Inflammatory macrophage treated with lipopolysaccharide for 1 hour (primary cell): Measurements from ENCODE around the gene HEPN1.

Experiments used
- DNase-seq, 2 donors: peaks; one replicate each; pipeline ENCODE4 v3.0.0-alpha.2; 2020 to 2022

HEPN1 gene

DNA sequence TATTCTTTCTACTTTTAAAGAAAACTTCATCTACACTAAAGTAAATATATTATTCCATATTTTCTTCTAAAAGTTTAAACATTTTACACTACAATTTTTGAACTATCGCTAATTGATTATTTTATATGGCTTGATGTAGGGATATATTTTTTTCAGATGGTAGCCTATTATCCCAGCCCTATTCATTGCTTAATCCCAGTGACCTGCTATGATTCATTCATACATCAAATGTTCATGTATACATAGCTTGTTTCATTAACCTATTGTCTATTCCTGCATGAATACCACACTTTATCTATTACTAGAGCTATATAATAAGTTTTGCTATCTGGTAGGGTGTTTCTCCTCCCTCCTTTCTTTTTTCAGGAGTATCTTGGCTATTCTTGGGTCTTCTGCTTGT lies 16.4 kb upstream of the HEPN1 start:
- DNase-seq, result no peak

DNA sequence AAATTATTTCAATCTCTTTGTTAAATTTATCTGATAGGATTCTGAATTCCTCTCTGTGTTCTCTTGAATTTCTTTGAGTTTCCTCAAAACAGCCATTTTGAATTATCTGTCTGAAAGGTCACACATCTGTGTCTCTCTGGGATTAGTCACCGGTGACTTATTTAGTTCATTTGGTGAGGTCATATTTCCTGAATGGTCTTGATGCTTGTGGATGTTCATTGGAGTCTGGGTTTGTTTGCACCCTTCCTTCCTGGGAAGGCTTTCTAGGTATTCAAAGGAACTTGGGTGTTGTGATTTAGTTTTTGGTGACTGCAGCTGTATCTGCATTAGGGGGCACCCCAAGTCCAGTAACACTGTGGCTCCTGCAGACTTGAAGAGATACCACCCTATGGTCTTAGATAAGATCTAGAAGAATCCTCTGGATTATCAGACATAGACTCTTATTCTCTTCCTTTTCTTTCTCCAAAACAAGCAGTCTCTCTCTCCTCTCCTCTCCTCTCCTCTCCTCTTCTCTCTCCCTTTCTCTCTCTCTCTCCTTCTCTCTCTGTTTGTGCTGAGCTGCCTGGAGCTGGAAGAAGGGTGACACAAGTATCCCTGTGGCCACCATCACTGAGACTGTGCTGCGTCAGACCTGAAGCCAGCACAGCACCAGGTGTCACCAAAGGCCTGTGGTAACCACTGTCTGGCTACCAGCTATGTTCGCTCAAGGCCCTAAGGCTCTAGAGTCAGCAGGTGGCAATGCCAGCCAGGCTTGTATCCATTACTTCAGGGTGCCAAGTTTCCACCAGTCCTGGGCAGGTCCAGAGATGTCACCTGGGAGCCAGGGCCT lies 3.3 kb upstream of the HEPN1 start:
- DNase-seq, result no peak

- DNase-seq, result no peak
Measured at GRCh38 chr11:124916370-124916710, 2.7 kb upstream of the HEPN1 start.

DNA sequence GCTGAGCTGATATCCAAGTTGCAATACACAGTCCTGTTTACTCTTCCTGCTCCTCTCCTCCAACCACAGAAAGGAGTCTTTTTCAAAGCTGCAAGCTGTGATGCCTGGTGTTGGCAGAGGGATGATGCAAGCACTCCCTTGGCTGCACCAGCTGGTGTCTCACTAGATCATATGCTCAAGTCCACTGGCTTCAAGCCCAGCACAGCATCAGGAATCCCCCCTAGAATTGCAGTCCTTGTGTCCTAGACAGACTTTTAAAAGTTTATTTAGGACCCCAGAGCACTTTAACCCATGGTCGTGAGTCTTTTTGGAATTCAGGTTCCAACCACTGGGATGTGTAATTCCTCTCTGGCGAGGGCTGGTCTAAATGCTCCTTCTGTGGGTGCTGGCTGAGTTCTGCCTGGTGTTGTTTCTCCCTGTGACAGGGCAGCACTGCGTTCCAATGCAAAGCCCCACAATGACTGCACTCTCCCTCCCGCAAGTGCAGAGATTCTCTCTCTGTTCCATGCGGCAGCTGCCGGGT lies 1.9 kb upstream of the HEPN1 start:
- peak in 1 of 2 donors; percentile 26 for DNase-seq

DNA sequence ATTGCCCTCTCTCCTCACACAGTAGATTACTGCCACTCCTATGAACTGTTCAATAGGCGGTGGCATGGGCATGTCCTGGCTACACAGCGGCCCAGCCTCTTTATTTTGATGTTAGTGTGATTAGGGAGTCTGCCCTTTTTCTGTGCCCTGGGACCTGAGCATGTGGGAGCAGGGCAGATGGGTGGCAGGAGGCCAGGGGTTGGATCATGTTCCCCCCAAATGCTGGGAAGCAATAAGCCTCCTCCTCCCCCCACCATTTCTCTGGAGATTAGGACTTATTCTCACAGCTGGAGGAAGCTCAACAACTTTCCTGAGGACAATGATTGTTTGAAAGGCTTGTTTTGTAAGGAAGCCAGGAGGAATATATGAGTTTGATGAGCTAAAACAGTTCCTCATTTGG lies 848 bp downstream of the HEPN1 start:
- no peak for DNase-seq

DNA sequence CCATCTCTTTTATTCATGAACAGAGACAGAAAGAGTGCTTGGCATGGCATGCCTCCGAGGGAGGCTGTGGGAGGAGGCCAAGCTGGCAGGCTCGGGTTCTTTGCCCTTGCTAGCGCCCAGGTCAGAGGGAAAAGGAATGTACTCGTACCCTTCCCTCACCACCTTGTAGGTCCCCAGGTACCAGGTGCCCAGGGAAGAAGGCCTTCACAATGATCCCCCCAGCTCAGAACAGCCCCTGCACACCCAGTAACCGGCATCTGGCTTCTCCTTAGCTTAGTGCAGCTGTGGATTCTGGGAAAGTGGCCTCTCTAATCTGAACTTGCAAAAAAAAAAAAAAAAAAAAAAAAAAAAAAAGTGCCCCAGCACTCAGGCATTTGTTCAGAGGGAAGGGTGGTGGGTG lies 1.3 kb downstream of the HEPN1 start:
- no peak for DNase-seq

- peak; percentile 63 to 66 for DNase-seq
Measured at GRCh38 chr11:124920870-124921609, 2.0 kb downstream of the HEPN1 start.

GRCh38 chr11:124922831-124923230 lies 3.8 kb downstream of the HEPN1 start:
- DNase-seq, result no peak

DNA sequence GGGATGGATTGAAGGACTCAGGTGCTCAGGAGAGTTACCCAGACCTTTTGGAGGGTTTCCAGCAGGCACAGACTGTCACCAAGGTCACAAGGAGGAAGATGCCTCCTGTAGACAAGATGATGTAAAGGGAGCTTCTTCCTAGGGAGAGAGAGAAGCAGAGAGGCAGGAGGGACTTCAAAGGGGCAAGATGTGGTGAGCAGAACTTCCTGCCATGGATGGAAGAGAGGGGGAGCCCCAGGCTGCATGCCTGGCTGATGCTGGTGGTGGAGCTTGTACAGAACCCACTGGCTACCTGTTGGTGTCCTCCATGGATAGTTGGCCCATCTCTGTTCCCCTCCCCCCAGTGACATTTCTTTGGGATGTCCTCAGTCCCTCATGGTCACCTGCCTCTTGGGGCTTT lies 4.2 kb downstream of the HEPN1 start:
- DNase-seq, result no peak

DNA sequence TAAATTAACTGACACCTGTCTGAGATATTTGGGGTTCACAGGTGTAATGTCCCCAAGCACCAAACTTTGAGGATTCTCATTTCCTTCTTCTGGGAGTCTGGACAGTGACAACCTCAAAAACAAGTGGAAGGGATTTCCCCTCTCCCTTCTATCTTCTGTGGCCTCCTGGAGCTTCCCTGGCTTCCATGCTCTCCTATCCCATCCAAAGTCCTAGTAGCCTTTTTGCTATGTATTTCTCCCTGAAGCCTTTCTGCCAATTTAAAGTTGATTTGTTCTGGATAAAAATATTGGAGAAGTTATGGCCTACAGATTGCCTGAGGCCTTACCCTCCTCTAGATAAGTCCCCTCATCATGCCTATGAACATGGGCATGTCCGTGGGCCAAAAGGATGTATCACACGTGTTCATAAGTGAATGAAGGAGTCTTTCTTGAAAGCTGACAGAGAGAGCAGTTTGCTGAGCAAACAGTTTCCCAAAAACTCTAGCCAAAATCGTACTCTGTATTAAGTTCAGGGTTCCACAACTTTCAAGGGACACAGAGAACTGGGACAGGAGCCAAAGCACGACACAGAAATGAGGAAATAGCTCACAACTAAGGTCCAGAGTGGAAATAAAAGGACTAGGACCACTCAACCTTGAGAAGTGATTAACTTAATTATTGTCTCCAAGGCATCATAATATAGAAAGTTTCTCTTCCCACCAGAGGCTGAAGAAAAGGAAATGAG lies 10.1 kb downstream of the HEPN1 start:
- DNase-seq, result no peak

DNA sequence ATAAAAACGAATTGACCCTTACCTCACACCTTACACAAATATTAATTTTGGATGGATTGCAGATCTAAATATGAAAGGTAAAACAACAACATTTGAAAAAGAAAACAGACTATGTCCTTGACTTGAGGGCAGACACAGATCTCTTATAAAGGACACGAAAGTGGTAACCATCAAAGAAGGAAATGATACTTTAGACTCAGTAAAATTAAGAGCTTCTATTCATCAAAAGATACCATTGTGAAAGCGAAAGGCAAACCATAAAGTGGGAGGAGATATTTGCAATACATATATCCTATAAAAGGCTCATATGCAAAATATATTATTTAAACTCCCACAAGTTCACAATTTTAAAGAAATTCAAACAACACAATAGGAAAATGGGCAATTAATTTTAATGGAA lies 11.7 kb downstream of the HEPN1 start:
- DNase-seq, result peak in 1 of 2 donors; percentile 23

GRCh38 chr11:124934862-124935547 lies 16.0 kb downstream of the HEPN1 start:
- DNase-seq, result peak; percentile 22 to 45

- no peak for DNase-seq
Measured at GRCh38 chr11:124935548-124936514, 16.8 kb downstream of the HEPN1 start, which contains the start of gene HEPACAM. HEPACAM (minus strand) TSS chr11:124936047; CDS start chr11:124936006, 41 bp downstream.

GRCh38 chr11:124937336-124937935 lies 18.4 kb downstream of the HEPN1 start:
- no peak for DNase-seq

GRCh38 chr11:124938206-124938765 lies 19.2 kb downstream of the HEPN1 start:
- no peak for DNase-seq

DNA sequence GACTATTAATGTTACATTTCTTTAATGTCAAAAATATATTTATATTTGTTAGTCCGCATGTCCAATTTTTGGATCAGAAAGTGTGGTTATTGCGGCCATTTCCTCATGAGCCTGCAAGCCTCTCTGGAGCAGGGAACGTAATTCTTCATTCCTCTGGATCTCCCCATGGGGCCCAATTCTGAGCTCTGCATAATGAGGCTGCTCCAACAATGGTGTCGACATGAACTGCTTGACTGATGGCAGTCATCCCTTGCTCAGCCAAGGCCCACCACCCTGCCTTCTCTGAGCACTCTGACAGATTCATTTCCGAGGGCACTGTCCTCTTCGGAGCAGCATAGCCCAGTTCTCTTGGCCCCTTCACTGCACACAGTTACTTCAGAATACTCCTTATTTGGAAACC lies 19.9 kb downstream of the HEPN1 start:
- DNase-seq, result no peak

DNA sequence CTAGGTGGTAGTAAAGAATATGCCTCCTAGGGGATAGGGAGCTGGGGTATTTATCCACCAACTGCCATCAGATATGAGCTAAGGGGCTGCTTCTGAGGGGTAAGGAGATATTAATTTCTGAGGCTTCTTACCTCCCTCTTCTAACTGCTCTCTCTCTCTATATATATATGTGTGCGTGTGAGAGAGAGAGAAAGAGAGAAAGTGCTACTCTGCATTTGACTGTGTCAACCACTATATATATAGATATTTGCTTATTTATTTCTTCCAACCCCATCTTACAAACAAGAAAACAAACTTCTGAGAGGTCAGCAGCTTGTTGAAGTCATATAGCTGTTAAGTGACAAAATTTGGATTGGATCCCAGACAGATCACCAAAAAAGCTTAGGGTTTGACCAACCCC lies 22.7 kb downstream of the HEPN1 start:
- no peak for DNase-seq

- DNase-seq, result no peak
Measured at GRCh38 chr11:124942466-124943253, 23.6 kb downstream of the HEPN1 start.

- no peak for DNase-seq
Measured at GRCh38 chr11:124943254-124943616, 24.2 kb downstream of the HEPN1 start.

DNA sequence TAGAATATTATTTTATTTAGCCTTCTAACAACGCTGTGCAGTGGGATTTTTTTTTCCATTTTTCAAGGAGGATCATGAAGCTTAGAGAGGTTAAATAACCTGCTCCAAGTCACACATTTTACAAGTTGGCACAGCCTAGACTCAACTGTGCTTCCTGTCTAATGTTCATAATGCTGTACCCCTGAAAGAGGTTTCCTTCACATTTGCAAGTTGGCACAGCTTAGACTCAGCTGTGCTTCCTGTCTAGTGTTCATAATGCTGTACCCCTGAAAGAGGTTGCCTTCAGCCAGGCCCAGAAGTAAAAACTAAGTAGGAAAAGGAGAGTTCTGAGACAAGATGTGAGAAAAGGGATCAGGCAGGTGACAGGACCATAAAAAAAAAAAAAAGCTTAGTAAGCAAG lies 24.7 kb downstream of the HEPN1 start:
- no peak for DNase-seq
